DOHH2 (cell line): ENCODE results near the gene ZSCAN21.

Experiments
- CTCF ChIP-seq: fragments of 200-600 bp; sonication (generic); IDR thresholded peaks from one replicate; pipeline ENCODE4 v1.5.1; 2014; ENCODE audit warnings: antibody characterized with exemption, mild to moderate bottlenecking, low read depth, low read length; ENCODE audit not compliant: poor library complexity, severe bottlenecking
- EZH2phosphoT487 ChIP-seq: fragments of 200-600 bp; sonication (generic); IDR thresholded peaks from 2 replicates; pipeline ENCODE4 v1.6.1; 2017; ENCODE audit warnings: borderline replicate concordance, mild to moderate bottlenecking, antibody characterized with exemption, low read length, moderate library complexity, mixed read lengths

GRCh38 chr7:100093498-100093897, 43.9 kb downstream of the ZSCAN21 start:
- no peak for TF ChIP-seq CTCF
- no peak for TF ChIP-seq EZH2phosphoT487
